Activated B cell treated with CpG ODN at 0.5 μM for 24 hours (primary cell): ENCODE data around the gene CAP1. TPM values are rescaled to one million over a fixed set of nuclear protein-coding genes. Genes with fewer than 3 reads are reported as not detected.

ENCODE experiments used
- ATAC-seq: fragments of 200-7000 bp; cut with Tn5 transposase; one replicate; pipeline ENCODE4 v1.10.0; 2021; ENCODE audit warnings: low read depth, mild to moderate bottlenecking, moderate library complexity
- CTCF ChIA-PET: fragments of 350-600 bp; sonication (Branson Sonifier 250); formaldehyde crosslinking; loops from one replicate; lab custom pipeline; 2021; ENCODE audit warnings: antibody characterized with exemption; lab: Charles Lee
- POLR2A ChIA-PET: fragments of 350-600 bp; sonication (Branson Sonifier 250); formaldehyde crosslinking; loops from one replicate; lab custom pipeline; 2021; ENCODE audit warnings: antibody characterized with exemption; lab: Charles Lee
- DNase-seq: peaks from one replicate; pipeline ENCODE4 v3.0.0; 2022
- H3K27ac Mint-ChIP-seq: one replicate; pipeline ENCODE4 v1.8.0; 2020; ENCODE audit warnings: mixed read lengths
- H3K27me3 Mint-ChIP-seq: one replicate; pipeline ENCODE4 v1.8.0; 2021; ENCODE audit warnings: mixed read lengths
- H3K36me3 Mint-ChIP-seq: one replicate; pipeline ENCODE4 v1.8.0; 2021; ENCODE audit warnings: low read depth, mixed read lengths
- H3K4me1 Mint-ChIP-seq: one replicate; pipeline ENCODE4 v1.8.0; 2021; ENCODE audit warnings: mixed read lengths
- H3K4me3 Mint-ChIP-seq: one replicate; pipeline ENCODE4 v1.8.0; 2020; ENCODE audit warnings: mild to moderate bottlenecking, mixed read lengths
- H3K9me3 Mint-ChIP-seq: one replicate; pipeline ENCODE4 v1.8.0; 2020; ENCODE audit warnings: mixed read lengths
- intact Hi-C: fragments of 100-400 bp; cut with micrococcal nuclease; formaldehyde crosslinking; loops from one replicate; pipeline ENCODE4 v1.15.1; 2024
- total RNA-seq: library from RNA; stranded (reverse); gene quantifications from 2 replicates; pipeline ENCODE4 v1.2.3, GENCODE V29; 2022
- TF ChIP-seq, protein P1 (sequence below): fragments of 200-600 bp; IDR thresholded peaks from one replicate; pipeline ENCODE4 v1.8.0; 2022; ENCODE audit warnings: antibody characterized with exemption, mild to moderate bottlenecking

CAP1 gene
- total RNA-seq, 1 donor from 2014 or later: 410 TPM

DNA sequence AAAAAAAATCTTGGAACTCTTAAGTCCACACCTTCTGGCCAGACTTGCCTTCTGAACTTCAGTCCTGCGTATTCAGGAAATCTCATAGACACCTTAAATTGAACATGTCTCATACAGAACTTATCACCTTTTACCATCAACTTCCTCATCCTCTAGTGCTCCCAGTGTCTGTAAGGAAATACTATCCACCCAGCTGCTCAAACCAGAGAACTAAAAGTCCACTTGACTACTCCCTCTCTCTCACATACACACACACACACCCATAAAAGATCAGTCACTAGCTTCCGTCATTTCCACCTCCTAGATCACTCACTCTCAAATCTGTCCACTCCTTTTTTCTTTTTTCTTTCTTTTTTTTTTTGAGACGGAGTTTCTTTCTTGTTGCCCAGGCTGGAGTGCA is 10.9 kb upstream of the CAP1 start:
- H3K9me3 Mint-ChIP-seq: peaks cover 2% of the 10 kb centered on the region
- DNase-seq (no peak), ATAC-seq (no peak)
- H3K27me3 Mint-ChIP-seq: no peaks in the 10 kb centered on the region
- TF ChIP-seq, protein P1, sequence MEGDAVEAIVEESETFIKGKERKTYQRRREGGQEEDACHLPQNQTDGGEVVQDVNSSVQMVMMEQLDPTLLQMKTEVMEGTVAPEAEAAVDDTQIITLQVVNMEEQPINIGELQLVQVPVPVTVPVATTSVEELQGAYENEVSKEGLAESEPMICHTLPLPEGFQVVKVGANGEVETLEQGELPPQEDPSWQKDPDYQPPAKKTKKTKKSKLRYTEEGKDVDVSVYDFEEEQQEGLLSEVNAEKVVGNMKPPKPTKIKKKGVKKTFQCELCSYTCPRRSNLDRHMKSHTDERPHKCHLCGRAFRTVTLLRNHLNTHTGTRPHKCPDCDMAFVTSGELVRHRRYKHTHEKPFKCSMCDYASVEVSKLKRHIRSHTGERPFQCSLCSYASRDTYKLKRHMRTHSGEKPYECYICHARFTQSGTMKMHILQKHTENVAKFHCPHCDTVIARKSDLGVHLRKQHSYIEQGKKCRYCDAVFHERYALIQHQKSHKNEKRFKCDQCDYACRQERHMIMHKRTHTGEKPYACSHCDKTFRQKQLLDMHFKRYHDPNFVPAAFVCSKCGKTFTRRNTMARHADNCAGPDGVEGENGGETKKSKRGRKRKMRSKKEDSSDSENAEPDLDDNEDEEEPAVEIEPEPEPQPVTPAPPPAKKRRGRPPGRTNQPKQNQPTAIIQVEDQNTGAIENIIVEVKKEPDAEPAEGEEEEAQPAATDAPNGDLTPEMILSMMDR: no peak
- no peak overlapping the region for H3K4me3 Mint-ChIP-seq
- H3K4me1 Mint-ChIP-seq: peaks cover 34% of the 10 kb centered on the region
- ChIA-PET CTCF (interaction anchor here (1.4 to 5.1 kb wide), 3 partner anchors 28 to 110 kb away, joined by 3 to 91 read pairs (median 5); no protein-coding TSS in a partner anchor), POLR2A (interaction anchor here (0.7 to 2.2 kb wide), 2 partner anchors 10 to 13 kb away, joined by 3 to 11 read pairs; partner anchors contain the start of gene CAP1)
- intact Hi-C loops: loop anchor here (5.0 kb wide), 1 partner anchor 127 kb away; the partner anchor contains the start of gene MYCL
- H3K36me3 Mint-ChIP-seq: no peaks in the 10 kb centered on the region
- H3K27ac Mint-ChIP-seq: no peak overlapping the region

DNA sequence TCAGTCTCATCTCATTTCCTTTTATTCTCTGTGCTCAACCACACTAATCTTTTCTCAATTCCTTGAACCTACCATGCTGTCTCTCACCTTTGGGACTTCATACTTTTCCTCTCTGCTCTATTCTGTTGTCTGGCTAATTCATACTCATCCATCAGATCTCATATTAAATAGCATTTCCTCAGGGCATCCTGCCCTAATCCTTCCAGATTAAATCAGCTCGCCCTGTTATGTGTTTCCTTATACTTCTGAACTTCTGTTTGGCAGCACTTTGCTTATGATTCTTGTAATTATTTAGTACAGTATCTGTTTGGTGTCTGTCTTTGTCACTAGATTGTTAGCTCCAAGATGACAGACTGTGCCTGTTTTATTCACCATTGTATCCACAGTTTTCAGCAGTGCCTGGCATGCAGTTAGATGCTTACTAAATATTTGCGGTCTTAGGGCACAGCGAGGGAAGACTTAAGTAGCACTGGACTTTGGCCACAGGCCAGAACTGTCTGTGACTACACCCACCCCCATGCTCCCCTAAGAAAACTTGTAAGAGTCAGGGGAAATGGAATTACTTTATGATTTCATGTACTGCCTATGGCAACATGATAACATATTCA is 9.9 kb upstream of the CAP1 start:
- ChIA-PET POLR2A (interaction anchor here (2.2 kb wide), 1 partner anchor 9 kb away, joined by 11 read pairs; the partner anchor contains the start of gene CAP1), CTCF (interaction anchor here (1.1 to 6.2 kb wide), 5 partner anchors 28 to 111 kb away, joined by 3 to 91 read pairs (median 9); no protein-coding TSS in a partner anchor)
- ATAC-seq: no peak
- TF ChIP-seq, protein P1: no peak
- Mint-ChIP-seq H3K36me3 (no peaks in the 10 kb centered on the region), H3K4me3 (no peak overlapping the region), H3K27ac (no peak overlapping the region), H3K27me3 (no peaks in the 10 kb centered on the region), H3K9me3 (peaks cover 2% of the 10 kb centered on the region), H3K4me1 (peaks cover 38% of the 10 kb centered on the region)
- intact Hi-C loops: loop anchor here (5.0 kb wide), 1 partner anchor 128 kb away; the partner anchor contains the start of gene MYCL
- no peak for DNase-seq

DNA sequence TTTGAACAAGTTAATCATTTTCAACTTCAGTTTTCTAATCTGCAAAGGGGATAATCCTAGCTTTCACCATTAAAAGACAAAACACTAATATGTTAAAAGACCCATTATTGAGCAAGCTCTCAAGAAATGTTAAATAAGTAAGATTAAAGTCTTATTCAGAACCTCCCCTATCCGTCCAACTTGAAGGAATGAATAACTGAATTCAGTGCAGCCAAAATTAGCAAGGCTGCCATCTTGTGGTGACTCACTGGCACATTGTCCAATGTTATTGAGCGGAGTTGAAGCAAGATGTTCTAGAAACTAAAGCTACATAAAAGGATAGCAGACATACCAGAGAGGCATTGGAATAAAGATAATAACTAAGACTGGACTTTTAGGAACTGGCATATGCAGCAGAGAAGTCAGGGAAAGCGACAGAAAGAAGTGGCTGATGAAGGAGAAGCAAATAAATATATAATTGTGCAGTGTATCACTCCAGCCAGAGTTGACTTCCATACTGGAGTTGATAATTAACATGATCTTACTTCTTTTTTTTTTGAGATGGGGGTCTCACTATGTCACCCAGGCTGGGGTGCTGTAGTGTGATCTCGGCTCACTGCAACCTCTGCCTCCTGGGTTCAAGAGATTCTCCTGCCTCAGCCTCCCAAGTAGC is 8.2 kb upstream of the CAP1 start:
- TF ChIP-seq, protein P1: peak; percentile 34
- DNase-seq (no peak), ATAC-seq (peak; percentile 76)
- no peak overlapping the region for H3K27ac Mint-ChIP-seq
- intact Hi-C loops: loop anchor here (1.0 to 5.0 kb wide), 4 partner anchors 59 to 215 kb away; partner anchors contain the start of gene MYCL
- H3K4me3 Mint-ChIP-seq: no peak overlapping the region
- H3K27me3 Mint-ChIP-seq: no peaks in the 10 kb centered on the region
- CTCF ChIA-PET: interaction anchor here (0.6 to 6.2 kb wide), 29 partner anchors 9 to 652 kb away, joined by 3 to 91 read pairs (median 4); partner anchors contain the start of gene MYCL
- H3K36me3 Mint-ChIP-seq: no peaks in the 10 kb centered on the region
- no peaks in the 10 kb centered on the region for H3K9me3 Mint-ChIP-seq
- POLR2A ChIA-PET: interaction anchor here (0.7 to 0.8 kb wide), 2 partner anchors 9 to 60 kb away, joined by 3 read pairs; no protein-coding TSS in a partner anchor
- H3K4me1 Mint-ChIP-seq: peaks cover 45% of the 10 kb centered on the region

GRCh38 chr1:40034869-40035268 is 5.7 kb upstream of the CAP1 start:
- no peaks in the 10 kb centered on the region for H3K9me3 Mint-ChIP-seq
- H3K4me3 Mint-ChIP-seq: peak overlapping the region; percentile 7
- intact Hi-C loops: loop anchor here (5.0 kb wide), 1 partner anchor 133 kb away; the partner anchor contains the start of gene MYCL
- ChIA-PET CTCF (interaction anchor here (0.7 to 6.2 kb wide), 4 partner anchors 62 to 218 kb away, joined by 3 to 50 read pairs (median 8); no protein-coding TSS in a partner anchor), POLR2A (interaction anchor here (0.7 to 1.3 kb wide), 3 partner anchors 20 to 79 kb away, joined by 3 to 5 read pairs (median 4); partner anchors contain the start of gene MFSD2A)
- no peak for ATAC-seq
- H3K4me1 Mint-ChIP-seq: peaks cover 63% of the 10 kb centered on the region
- peak overlapping the region; percentile 47 for H3K27ac Mint-ChIP-seq
- DNase-seq: no peak
- no peaks in the 10 kb centered on the region for H3K27me3 Mint-ChIP-seq
- peaks cover under 1% of the 10 kb centered on the region for H3K36me3 Mint-ChIP-seq
- TF ChIP-seq, protein P1: no peak
